GM19193 (cell line): ENCODE data around the gene HEATR9.

Experiments
- POLR2A ChIP-seq: IDR thresholded peaks from 4 replicates; pipeline ENCODE4 v1.6.1; 2011; ENCODE audit not compliant: insufficient read depth, insufficient read length; ENCODE audit errors: extremely low read depth

The HEATR9 gene

DNA sequence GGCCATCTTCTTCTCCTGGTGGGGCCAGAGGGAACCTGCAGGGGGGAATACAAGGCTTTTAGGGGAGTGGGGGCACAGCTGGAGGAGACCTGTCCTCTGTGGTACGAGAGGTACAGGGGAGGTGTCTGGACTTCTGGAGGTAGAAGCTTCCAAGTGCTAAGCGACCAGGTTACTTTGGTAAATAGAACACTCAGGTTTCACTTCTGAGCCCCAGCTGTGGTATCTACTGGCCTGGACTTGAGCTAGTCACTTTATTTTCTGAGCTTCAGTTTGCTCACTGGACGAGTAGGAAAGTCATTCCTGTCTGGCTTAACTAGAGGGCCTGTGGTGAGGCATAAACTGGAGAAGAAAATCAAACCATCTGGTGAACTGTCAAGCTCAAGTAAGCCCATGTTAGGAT lies at the start of gene HEATR9:
Gene HEATR9, minus strand, starts transcription at position 155 of the 400 bp plus-strand sequence. Its CDS starts 149 bp downstream, at position 6.
- TF ChIP-seq POLR2A: no peak

DNA sequence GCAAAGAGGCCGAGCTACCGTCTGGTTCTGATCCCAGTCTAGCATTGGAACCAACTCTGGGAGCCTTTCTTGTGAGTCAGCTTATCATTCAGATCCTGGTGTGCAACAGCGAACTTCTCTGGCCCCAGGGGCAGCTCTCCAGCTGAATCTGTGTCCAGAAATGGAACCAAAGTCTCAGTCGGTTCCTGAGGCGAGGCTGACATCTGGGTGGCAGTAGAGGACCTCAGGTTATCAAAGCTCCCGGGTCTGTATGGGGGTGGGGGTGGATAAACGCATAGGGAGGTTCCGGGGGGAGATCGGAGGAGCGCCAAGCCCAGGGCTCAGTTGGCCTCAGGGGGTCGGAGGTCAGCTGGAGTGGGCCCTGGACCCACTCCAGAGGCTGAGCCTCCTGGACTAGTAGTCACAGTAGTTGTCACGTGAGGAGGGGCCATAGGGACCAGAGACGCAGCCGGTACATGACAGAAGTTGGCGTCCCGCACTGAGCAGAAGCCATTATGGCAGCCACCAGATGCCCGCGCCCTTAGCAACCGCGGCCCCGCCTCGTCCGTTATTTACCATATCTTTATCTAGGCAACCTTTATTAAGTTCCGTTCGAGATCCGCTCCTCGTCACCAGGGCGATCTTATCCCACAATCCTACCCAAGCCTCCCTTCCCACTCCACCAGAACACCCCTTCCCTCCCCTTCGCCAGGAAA lies 49.0 kb upstream of the HEATR9 start:
- TF ChIP-seq POLR2A: no peak

DNA sequence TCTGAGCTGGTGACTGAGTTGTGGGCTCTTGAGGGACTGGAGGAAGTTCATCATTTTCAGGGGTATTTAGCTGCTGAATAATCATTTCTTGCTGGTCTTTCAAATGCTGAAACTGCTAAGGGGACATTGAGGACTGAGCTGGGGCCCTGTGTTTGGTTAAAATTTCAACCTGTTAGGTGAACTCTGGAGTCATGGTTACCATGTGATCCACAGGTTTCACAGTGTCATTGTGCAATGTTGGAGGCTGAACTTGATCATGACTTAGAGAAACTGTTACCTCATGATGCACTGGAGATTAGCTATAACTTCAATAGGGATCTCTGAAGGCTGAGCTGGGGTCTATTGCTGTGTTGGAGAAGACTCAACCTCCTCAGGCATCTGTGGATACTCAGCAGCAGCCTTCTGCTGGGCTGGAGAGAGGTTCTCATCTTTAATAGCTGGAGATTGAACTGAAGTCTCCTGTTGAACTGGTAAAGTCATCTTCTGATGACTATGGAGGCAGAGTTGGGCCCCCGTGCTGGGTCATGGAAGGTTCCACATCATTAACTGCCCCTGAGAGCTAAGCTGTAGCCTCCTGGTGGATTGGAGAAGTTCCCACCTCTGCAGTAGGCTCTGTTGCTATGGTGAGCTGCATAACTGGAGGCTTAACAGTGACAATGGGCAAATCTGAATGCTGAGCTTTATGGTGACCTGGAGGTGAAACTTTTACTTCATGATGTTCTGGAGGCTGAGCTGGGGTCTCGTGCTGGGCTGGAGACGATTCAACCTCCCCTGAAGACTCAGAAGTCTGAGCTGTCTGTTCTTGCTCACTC lies 46.7 kb upstream of the HEATR9 start:
- TF ChIP-seq POLR2A: no peak

DNA sequence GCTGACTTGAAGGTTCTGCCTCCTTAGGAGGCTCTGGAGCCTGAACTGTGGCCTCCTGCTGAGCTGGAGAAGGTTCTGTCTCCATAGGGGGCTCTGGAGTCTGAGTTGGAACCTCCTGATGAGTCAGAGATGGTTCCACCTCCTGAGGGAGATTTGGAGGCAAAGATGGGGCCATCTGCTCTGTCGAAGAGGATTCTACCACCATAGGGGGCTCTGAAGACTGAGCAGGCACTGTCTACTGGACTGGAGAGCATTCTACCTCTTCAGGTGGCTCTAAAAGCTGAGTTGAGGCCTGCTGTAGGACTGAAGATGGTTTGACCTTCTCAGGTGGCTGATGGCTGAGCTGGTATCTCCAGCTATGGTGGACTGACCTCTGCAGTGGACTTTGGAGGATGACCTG lies 45.7 kb upstream of the HEATR9 start:
- TF ChIP-seq POLR2A: no peak

GRCh38 chr17:35913609-35914008 lies 44.9 kb upstream of the HEATR9 start:
- TF ChIP-seq POLR2A: no peak

GRCh38 chr17:35912942-35913341 lies 44.3 kb upstream of the HEATR9 start:
- no peak for TF ChIP-seq POLR2A

GRCh38 chr17:35912339-35912912 lies 43.7 kb upstream of the HEATR9 start:
- no peak for TF ChIP-seq POLR2A

GRCh38 chr17:35909408-35909807 lies 40.7 kb upstream of the HEATR9 start:
- TF ChIP-seq POLR2A: no peak

- no peak for TF ChIP-seq POLR2A
Observed at GRCh38 chr17:35907691-35908090, 39.0 kb upstream of the HEATR9 start.

GRCh38 chr17:35906926-35907637 lies 38.4 kb upstream of the HEATR9 start:
- TF ChIP-seq POLR2A: no peak

GRCh38 chr17:35906191-35906925 lies 37.7 kb upstream of the HEATR9 start:
- TF ChIP-seq POLR2A: no peak

GRCh38 chr17:35903451-35903850 lies 34.8 kb upstream of the HEATR9 start:
- no peak for TF ChIP-seq POLR2A

DNA sequence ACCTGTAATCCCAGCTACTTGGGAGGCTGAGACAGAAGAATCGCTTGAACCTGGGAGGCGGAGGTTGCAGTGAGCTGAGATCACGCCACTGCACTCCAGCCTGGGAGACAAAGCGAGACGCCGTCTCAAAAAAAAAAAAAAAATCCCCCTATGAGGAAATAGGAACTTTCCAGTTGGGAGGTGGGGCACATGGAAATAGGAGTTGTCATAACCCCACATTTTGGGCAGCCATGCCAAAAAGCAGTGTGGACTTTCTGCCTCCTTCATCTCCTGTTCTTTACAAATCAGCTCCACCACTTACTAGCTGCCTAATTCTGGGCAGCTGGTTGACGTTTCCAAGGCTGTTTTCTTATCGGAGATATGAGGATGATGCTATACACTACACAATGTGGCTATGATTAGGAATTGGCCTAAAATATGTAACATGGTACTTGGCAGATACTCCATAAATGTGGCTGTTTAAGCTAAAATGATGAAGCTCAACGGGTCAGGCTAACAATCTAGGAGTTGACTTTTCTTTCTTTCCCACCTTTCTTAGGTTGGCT lies 33.0 kb upstream of the HEATR9 start:
- no peak for TF ChIP-seq POLR2A
